Fibroblast of mammary gland (primary cell): ENCODE results near the gene TJP2.

Experiments used
- DNase-seq: peaks from one replicate; pipeline ENCODE4 v3.0.0-alpha.2; 2010; ENCODE audit warnings: low read depth
- H3K4me3 ChIP-seq: 2 replicates; pipeline ENCODE4 v1.5.1; 2011; ENCODE audit warnings: low read depth, mild to moderate bottlenecking, low read length, moderate library complexity; ENCODE audit not compliant: control insufficient read depth
- TF ChIP-seq, protein P1 (sequence below): conservative IDR thresholded peaks from 2 replicates; pipeline ENCODE4 v1.5.1; 2011; ENCODE audit warnings: low read depth, low read length, inconsistent platforms; ENCODE audit not compliant: control insufficient read depth, insufficient read depth

The TJP2 gene

DNA sequence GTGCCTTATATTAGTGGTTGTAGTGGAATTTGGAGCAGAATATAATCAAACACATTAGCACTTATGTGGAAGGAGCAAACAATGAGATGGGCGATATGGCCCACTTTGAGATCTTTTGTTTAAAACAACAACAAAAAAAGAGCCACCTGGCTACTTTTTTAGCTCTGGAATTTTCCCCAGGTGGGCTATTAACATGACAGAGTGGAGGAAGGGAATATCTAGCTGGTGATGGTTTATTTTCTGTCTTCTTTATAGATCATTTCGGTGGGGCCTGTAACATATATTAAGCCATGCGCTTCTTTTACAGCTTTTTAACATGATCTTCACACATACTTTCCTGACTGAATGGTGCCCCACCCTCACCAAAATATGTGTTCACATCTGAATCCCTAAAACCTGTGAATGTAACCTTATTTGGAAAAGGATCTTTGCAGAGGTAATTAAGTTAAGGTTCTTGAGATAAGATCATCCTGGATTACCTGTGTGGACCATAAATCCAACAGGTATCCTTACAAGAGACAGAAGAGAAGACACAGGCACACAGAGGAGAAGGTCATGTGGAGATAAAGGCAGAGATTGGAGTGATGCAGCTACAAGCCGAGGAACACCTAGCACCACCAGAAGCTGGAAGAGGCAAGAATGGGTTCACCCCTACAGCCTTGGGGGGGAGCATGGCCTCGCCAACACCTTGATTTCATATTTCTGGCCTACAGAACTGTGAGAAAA lies 134.3 kb downstream of the TJP2 start:
- H3K4me3 ChIP-seq: no peak overlapping the region
- TF ChIP-seq, protein P1, sequence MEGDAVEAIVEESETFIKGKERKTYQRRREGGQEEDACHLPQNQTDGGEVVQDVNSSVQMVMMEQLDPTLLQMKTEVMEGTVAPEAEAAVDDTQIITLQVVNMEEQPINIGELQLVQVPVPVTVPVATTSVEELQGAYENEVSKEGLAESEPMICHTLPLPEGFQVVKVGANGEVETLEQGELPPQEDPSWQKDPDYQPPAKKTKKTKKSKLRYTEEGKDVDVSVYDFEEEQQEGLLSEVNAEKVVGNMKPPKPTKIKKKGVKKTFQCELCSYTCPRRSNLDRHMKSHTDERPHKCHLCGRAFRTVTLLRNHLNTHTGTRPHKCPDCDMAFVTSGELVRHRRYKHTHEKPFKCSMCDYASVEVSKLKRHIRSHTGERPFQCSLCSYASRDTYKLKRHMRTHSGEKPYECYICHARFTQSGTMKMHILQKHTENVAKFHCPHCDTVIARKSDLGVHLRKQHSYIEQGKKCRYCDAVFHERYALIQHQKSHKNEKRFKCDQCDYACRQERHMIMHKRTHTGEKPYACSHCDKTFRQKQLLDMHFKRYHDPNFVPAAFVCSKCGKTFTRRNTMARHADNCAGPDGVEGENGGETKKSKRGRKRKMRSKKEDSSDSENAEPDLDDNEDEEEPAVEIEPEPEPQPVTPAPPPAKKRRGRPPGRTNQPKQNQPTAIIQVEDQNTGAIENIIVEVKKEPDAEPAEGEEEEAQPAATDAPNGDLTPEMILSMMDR: no peak
- DNase-seq: no peak

DNA sequence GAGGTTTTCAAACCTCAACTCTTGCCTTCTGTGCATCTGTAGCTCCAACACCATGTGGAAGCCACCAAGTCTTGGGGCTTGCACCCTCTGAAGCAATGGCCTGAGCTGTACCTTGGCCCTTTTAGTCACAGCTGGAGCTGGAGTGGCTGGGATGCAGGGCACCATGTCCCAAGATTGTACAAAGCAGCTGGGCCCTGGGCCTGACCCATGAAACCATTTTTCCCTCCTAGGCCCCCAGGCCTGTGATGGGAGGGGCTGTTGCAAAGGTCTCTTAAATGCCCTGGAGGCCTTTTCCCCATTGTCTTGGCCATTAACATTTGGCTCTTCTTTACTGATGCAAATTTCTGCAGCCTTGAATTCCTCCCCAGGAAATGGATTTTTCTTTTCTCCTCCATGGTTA lies 139.1 kb downstream of the TJP2 start:
- no peak overlapping the region for H3K4me3 ChIP-seq
- TF ChIP-seq, protein P1: no peak
- no peak for DNase-seq

- H3K4me3 ChIP-seq: no peak overlapping the region
- TF ChIP-seq, protein P1: no peak
- peak; percentile 14 for DNase-seq
Measured at GRCh38 chr9:69314547-69314946, 140.5 kb downstream of the TJP2 start.

DNA sequence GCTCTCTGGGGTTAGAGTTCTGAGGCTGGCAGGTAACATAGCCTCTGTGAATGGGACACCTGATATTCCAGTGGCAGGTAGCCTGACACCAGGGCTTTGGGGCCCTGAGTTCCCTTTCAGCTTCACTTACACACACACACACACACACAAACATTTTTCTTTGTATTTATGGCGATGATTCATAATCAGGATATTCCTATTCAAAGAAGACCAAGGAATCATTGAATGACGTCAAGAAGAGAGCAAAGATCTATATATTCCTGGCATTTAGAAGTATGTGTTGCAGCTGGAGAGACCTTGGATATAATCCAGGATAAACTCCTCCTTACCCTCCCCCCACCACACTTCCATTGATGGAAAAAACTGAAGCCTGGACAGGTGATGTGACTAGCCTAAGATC lies 143.0 kb downstream of the TJP2 start:
- peak; percentile 6 for DNase-seq
- TF ChIP-seq, protein P1: no peak
- no peak overlapping the region for H3K4me3 ChIP-seq

DNA sequence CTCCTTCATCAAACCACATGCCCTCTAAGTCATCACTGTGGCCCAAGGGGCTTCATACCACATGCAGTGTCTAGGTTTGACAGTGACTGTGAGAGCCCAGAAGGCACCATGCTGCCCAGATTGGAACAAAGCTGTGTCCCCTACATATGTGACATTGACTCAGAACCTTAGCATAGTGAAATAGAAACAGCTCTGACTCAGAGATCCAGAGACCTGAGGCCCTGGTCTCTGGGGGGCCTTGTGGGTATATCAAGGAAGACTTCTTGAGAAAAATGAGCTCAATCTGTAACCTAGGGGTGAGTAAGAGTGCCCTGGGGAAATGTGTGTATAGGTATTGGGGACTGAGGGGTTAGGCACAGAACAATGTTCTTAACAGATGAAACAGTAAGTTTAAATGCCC lies 143.8 kb downstream of the TJP2 start:
- TF ChIP-seq, protein P1: no peak
- DNase-seq: no peak

GRCh38 chr9:69319324-69320025 lies 145.4 kb downstream of the TJP2 start:
- TF ChIP-seq, protein P1: no peak
- DNase-seq: no peak
- H3K4me3 ChIP-seq: no peak overlapping the region

More for the DNA sequence above, 143.8 kb downstream of the TJP2 start:
- H3K4me3 ChIP-seq: no peak overlapping the region
